Endothelial cell (in vitro differentiated cells): ENCODE measurements around the gene GNLY. TPM values are rescaled to one million over a fixed set of nuclear protein-coding genes. Genes with fewer than 3 reads are reported as not detected.

ENCODE experiments used
- DNase-seq: peaks from one replicate; pipeline ENCODE4 v3.0.0; 2021; ENCODE audit warnings: low spot score
- H3K27ac Mint-ChIP-seq: one replicate; pipeline ENCODE4 v1.8.0; 2021; ENCODE audit warnings: mixed read lengths, inconsistent platforms; ENCODE audit not compliant: unreplicated experiment
- H3K27me3 Mint-ChIP-seq: one replicate; pipeline ENCODE4 v1.8.0; 2021; ENCODE audit warnings: mild to moderate bottlenecking, moderate library complexity, mixed read lengths, inconsistent platforms; ENCODE audit not compliant: unreplicated experiment
- H3K36me3 Mint-ChIP-seq: one replicate; pipeline ENCODE4 v1.8.0; 2021; ENCODE audit warnings: mild to moderate bottlenecking, low read depth, mixed read lengths, inconsistent platforms; ENCODE audit not compliant: unreplicated experiment
- H3K4me1 Mint-ChIP-seq: one replicate; pipeline ENCODE4 v1.8.0; 2021; ENCODE audit warnings: mild to moderate bottlenecking, mixed read lengths, inconsistent platforms; ENCODE audit not compliant: unreplicated experiment
- H3K4me3 Mint-ChIP-seq: one replicate; pipeline ENCODE4 v1.8.0; 2021; ENCODE audit warnings: mild to moderate bottlenecking, mixed read lengths, inconsistent platforms; ENCODE audit not compliant: unreplicated experiment
- H3K9me3 Mint-ChIP-seq: one replicate; pipeline ENCODE4 v1.8.0; 2021; ENCODE audit warnings: mixed read lengths, inconsistent platforms; ENCODE audit not compliant: unreplicated experiment
- CTCF ChIP-seq: fragments of 200-600 bp; sonication (generic); IDR thresholded peaks from one replicate; pipeline ENCODE4 v1.5.0; 2021; ENCODE audit warnings: antibody characterized with exemption; ENCODE audit not compliant: unreplicated experiment
- total RNA-seq: library from RNA; stranded (reverse); fragmentation: NEBNext Ultra II Directional; extraction: Animal tissue kit (Norgen Biotek cat#: 25700); gene quantifications from one replicate; pipeline ENCODE4 v1.2.1, GENCODE V29; 2021; ENCODE audit not compliant: unreplicated experiment

GNLY gene
- total RNA-seq, 1 donor from 2014 or later = not detected

GRCh38 chr2:85727798-85728197, 33.6 kb downstream of the GNLY start:
- H3K27ac Mint-ChIP-seq = no peak overlapping the region
- no peaks in the 10 kb centered on the region for H3K9me3 Mint-ChIP-seq
- H3K4me1 Mint-ChIP-seq = peaks cover 4% of the 10 kb centered on the region

GRCh38 chr2:85728342-85728741, 34.2 kb downstream of the GNLY start:
- Mint-ChIP-seq H3K9me3 (no peaks in the 10 kb centered on the region), H3K36me3 (no peaks in the 10 kb centered on the region), H3K27me3 (peaks cover 4% of the 10 kb centered on the region), H3K4me3 (no peak overlapping the region), H3K4me1 (peaks cover 4% of the 10 kb centered on the region), H3K27ac (no peak overlapping the region)
- no peak for TF ChIP-seq CTCF
- DNase-seq = no peak

More at GRCh38 chr2:85727798-85728197, 33.6 kb downstream of the GNLY start:
- TF ChIP-seq CTCF = no peak
- Mint-ChIP-seq H3K4me3 (no peak overlapping the region), H3K36me3 (no peaks in the 10 kb centered on the region), H3K27me3 (peaks cover 4% of the 10 kb centered on the region)
- DNase-seq = no peak

- Mint-ChIP-seq H3K27me3 (peaks cover 4% of the 10 kb centered on the region), H3K4me3 (no peak overlapping the region), H3K27ac (no peak overlapping the region), H3K4me1 (peaks cover 4% of the 10 kb centered on the region), H3K9me3 (no peaks in the 10 kb centered on the region), H3K36me3 (no peaks in the 10 kb centered on the region)
- DNase-seq = peak; percentile 97
- TF ChIP-seq CTCF = peak; percentile 77
Measured at GRCh38 chr2:85728883-85729824, 35.0 kb downstream of the GNLY start.

- no peaks in the 10 kb centered on the region for H3K9me3 Mint-ChIP-seq
Measured at GRCh38 chr2:85729825-85730510, 35.8 kb downstream of the GNLY start.

More at GRCh38 chr2:85729825-85730510, 35.8 kb downstream of the GNLY start:
- H3K27ac Mint-ChIP-seq = no peak overlapping the region
- H3K27me3 Mint-ChIP-seq = peaks cover 4% of the 10 kb centered on the region
- no peak for DNase-seq
- no peak for TF ChIP-seq CTCF
- no peak overlapping the region for H3K4me3 Mint-ChIP-seq
- peaks cover 4% of the 10 kb centered on the region for H3K4me1 Mint-ChIP-seq
- H3K36me3 Mint-ChIP-seq = no peaks in the 10 kb centered on the region
